Tibial nerve (tissue), 4 donors: Measurements from ENCODE around the gene STOM. TPM values are rescaled to one million over a fixed set of nuclear protein-coding genes. Genes with fewer than 3 reads are reported as not detected.

Source experiments
- DNase-seq, 2 donors: peaks; one replicate each; pipeline ENCODE4 v3.0.0-alpha.2; 2019; ENCODE audit warnings: low spot score in 2 of 2
- H3K27ac ChIP-seq, 4 donors: fragments of 200-600 bp; sonication (generic) in 3 of 4; one replicate each; pipeline ENCODE4 v1.5.1; 2017 to 2019; ENCODE audit warnings: mild to moderate bottlenecking in 1 of 4
- H3K27me3 ChIP-seq, 2 donors: fragments of 200-600 bp; sonication (generic) in 1 of 2; one replicate each; pipeline versions ENCODE4 v1.5.1 to v1.6.0; 2017 to 2019
- H3K36me3 ChIP-seq, 3 donors: fragments of 200-600 bp; sonication (generic); one replicate each; pipeline ENCODE4 v1.5.1; 2018 to 2019
- H3K4me1 ChIP-seq, 4 donors: fragments of 200-600 bp; sonication (generic) in 3 of 4; one replicate each; pipeline ENCODE4 v1.5.1; 2017 to 2019
- H3K4me3 ChIP-seq, 4 donors: fragments of 200-600 bp; sonication (generic) in 3 of 4; one replicate each; pipeline ENCODE4 v1.5.1; 2017 to 2019; ENCODE audit warnings: mild to moderate bottlenecking in 1 of 4, moderate library complexity in 1 of 4
- H3K9me3 ChIP-seq, 4 donors: fragments of 200-600 bp; sonication (generic) in 3 of 4; one replicate each; pipeline ENCODE4 v1.5.1; 2017 to 2019
- EP300 ChIP-seq, 2 donors: sonication (generic); formaldehyde crosslinking; IDR thresholded peaks; one replicate each; pipeline ENCODE4 v1.6.1; 2017; ENCODE audit warnings: antibody characterized with exemption in 2 of 2, mild to moderate bottlenecking in 1 of 2
- POLR2A ChIP-seq, 2 donors: fragments of 450-650 bp; IDR thresholded peaks; one replicate each; pipeline ENCODE4 v1.6.1; 2017; ENCODE audit warnings: antibody characterized with exemption in 2 of 2, mild to moderate bottlenecking in 2 of 2, moderate library complexity in 2 of 2
- WGBS, 2 donors: methylation state at CpG; one replicate each; pipeline ENCODE4 v1.1.5; 2018; 5-methylcytosine and 5-hydroxymethylcytosine counted together
- total RNA-seq, 4 donors: library from RNA; depleted of rRNA; stranded (reverse); fragments of >200 nt; gene quantifications; one replicate each; pipeline ENCODE4 v1.1.0, GENCODE V29; 2016
- TF ChIP-seq, protein P1 (sequence below), 5 experiments: fragments of 200-600 bp in 3 of 5; fragments of 450-650 bp in 2 of 5; sonication (generic) in 3 of 5; IDR thresholded peaks; one replicate each; pipeline ENCODE4 v1.5.1; 2016 to 2019; ENCODE audit warnings: antibody characterized with exemption in 5 of 5, mild to moderate bottlenecking in 3 of 5, moderate library complexity in 2 of 5

Gene STOM, protein sequence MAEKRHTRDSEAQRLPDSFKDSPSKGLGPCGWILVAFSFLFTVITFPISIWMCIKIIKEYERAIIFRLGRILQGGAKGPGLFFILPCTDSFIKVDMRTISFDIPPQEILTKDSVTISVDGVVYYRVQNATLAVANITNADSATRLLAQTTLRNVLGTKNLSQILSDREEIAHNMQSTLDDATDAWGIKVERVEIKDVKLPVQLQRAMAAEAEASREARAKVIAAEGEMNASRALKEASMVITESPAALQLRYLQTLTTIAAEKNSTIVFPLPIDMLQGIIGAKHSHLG
- total RNA-seq: 100 to 1,000 TPM; 164 to 310 (median 232) TPM

DNA sequence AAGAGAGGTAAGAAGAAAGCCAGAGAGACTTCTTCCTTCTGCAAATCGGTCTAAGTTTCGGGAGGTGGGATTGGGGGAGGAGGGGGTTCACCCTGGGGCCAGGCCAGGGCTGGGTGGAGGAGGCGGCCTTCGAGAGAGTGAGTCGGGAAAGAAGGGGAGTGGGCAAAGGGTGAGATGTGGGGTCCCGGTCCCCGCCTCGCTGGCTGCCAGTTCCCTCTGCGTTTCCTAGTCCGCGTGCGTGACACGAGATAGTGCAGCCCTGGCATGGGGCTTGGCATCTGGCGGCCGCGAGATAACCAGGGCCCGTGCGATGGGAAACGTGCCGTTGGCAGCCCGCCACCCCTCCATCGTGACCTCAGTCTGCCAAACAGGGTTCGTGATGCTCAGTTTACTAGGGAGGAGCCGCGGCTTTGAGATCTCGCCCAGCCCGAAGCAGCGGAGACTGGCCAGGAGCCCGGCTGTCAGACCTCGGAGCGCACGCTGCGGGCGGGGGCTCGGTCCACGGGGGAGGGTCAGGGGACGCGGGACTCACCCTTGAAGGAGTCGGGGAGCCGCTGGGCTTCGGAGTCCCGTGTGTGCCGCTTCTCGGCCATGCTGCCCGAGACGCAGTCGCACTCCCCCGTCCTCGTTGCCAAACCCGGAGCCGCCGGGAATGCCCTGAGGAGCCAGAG is at the start of gene STOM:
TSS of gene STOM (minus strand) at position 656 of the 671 bp plus-strand sequence. CDS start at position 593, 63 bp downstream.
- H3K4me3 ChIP-seq: peak within 1 kb of the TSS; percentile 82 to 91 (median 88)
- no peaks in the 10 kb centered on the region for H3K27me3 ChIP-seq
- 1% methylated on average over 13 to 29 of the region's 52 CpGs for WGBS, 2 donors
- H3K27ac ChIP-seq: peak within 1 kb of the TSS; percentile 91 to 98 (median 96)
- H3K36me3 ChIP-seq: no peaks in the 10 kb centered on the region
- H3K4me1 ChIP-seq: peaks cover 0 to 79% (median 30%) of the 10 kb centered on the region in 4 donors
- H3K9me3 ChIP-seq: no peaks in the 10 kb centered on the region
- DNase-seq: peak; percentile 84 to 87
- TF ChIP-seq EP300 (IDR thresholded peaks at IDR 0.05): peak in 1 of 2 donors; percentile 100
- TF ChIP-seq, protein P1, sequence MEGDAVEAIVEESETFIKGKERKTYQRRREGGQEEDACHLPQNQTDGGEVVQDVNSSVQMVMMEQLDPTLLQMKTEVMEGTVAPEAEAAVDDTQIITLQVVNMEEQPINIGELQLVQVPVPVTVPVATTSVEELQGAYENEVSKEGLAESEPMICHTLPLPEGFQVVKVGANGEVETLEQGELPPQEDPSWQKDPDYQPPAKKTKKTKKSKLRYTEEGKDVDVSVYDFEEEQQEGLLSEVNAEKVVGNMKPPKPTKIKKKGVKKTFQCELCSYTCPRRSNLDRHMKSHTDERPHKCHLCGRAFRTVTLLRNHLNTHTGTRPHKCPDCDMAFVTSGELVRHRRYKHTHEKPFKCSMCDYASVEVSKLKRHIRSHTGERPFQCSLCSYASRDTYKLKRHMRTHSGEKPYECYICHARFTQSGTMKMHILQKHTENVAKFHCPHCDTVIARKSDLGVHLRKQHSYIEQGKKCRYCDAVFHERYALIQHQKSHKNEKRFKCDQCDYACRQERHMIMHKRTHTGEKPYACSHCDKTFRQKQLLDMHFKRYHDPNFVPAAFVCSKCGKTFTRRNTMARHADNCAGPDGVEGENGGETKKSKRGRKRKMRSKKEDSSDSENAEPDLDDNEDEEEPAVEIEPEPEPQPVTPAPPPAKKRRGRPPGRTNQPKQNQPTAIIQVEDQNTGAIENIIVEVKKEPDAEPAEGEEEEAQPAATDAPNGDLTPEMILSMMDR (IDR thresholded peaks at IDR 0.05): peak in 1 of 5 experiments; percentile 44
- TF ChIP-seq POLR2A (IDR thresholded peaks at IDR 0.05): peak; percentile 98 to 100

DNA sequence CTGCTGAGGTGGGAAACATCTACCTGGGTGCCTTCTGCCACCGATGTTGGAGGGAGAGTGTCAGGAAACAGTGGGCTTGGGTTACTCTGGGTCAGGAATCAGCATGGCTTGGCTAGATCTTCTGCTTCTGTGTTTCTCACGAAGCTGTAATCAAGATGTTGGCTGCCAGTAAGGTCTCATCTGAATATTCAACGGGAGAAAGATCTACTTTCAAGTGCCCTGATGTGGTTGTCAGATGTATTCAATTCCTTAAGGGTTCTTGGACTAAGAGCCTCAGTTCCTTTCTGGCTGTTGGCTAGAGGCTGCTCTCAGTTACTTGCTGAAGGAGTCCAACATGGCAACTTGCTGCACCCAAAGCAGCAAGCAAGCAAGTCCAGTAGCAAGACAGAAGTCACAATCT is 41.9 kb upstream of the STOM start:
- Histone ChIP-seq H3K27me3 (no peaks in the 10 kb centered on the region), H3K4me3 (no peak overlapping the region), H3K36me3 (no peaks in the 10 kb centered on the region), H3K4me1 (no peaks in the 10 kb centered on the region), H3K9me3 (no peaks in the 10 kb centered on the region), H3K27ac (no peak overlapping the region)
- DNase-seq: no peak
- TF ChIP-seq POLR2A (IDR thresholded peaks at IDR 0.05) (no peak), EP300 (IDR thresholded peaks at IDR 0.05) (no peak)
- TF ChIP-seq, protein P1 (IDR thresholded peaks at IDR 0.05): no peak
- 74 to 80% methylated on average over 3 of the region's 3 CpGs for WGBS, 2 donors

DNA sequence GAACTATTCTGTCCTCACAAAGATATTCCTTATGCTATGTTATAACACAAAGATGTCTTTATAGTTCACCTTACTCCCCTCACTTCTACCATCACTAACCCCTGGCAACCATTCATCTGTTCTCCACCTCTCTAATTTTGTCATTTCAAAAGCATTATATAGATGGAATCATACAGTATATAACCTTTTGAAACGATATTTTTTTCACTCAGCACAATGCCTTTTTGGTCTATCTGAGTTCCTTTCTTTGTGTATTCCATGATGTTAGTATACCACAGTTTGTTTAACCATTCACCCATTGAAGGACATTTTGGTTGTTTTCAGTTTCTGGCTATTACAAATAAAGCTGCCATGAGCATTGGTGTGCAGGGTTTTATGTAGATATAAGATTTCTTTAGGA is 35.8 kb upstream of the STOM start:
- Histone ChIP-seq H3K4me3 (no peak overlapping the region), H3K36me3 (no peaks in the 10 kb centered on the region), H3K27me3 (no peaks in the 10 kb centered on the region), H3K27ac (no peak overlapping the region), H3K4me1 (no peaks in the 10 kb centered on the region), H3K9me3 (no peaks in the 10 kb centered on the region)
- TF ChIP-seq, protein P1 (IDR thresholded peaks at IDR 0.05): no peak
- TF ChIP-seq POLR2A (IDR thresholded peaks at IDR 0.05) (no peak), EP300 (IDR thresholded peaks at IDR 0.05) (no peak)
- no peak for DNase-seq
- 31 to 86% methylated on average over 1 of the region's 1 CpG for WGBS, 2 donors

DNA sequence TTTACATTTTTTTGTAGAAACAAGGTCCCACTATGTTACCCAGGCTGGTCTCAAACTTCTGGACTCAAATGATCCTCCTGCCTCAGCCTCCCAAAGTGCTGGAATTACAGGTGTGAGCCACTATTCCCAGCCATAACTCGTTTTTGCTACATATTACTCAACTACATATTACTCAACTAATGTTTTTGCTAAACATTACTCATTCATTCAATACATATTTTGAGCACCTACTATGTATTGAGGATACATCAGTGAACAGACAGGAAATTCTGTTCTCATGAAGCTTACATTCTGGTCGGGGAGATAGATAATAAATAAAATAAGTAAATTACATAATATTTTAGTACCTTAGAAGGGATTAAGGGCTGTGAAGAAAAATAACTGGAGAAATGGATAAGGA is 34.9 kb upstream of the STOM start:
- no peak for DNase-seq
- H3K4me3 ChIP-seq: no peak overlapping the region
- no peaks in the 10 kb centered on the region for H3K4me1 ChIP-seq
- no peaks in the 10 kb centered on the region for H3K36me3 ChIP-seq
- no peaks in the 10 kb centered on the region for H3K9me3 ChIP-seq
- no peak for TF ChIP-seq EP300 (IDR thresholded peaks at IDR 0.05)
- TF ChIP-seq POLR2A (IDR thresholded peaks at IDR 0.05): no peak
- TF ChIP-seq, protein P1 (IDR thresholded peaks at IDR 0.05): no peak
- no peaks in the 10 kb centered on the region for H3K27me3 ChIP-seq
- H3K27ac ChIP-seq: no peak overlapping the region
- 81 to 82% methylated on average over 2 of the region's 2 CpGs for WGBS, 2 donors
